SU-DHL-6 (cell line): ENCODE data around the gene RNGTT.

Source experiments
- CTCF ChIP-seq: fragments of 200-600 bp; sonication (generic); IDR thresholded peaks from one replicate; pipeline ENCODE4 v1.5.1; 2017; ENCODE audit warnings: antibody characterized with exemption, mild to moderate bottlenecking, low read length, moderate library complexity; ENCODE audit not compliant: insufficient read depth, poor library complexity, severe bottlenecking
- EZH2phosphoT487 ChIP-seq: fragments of 200-600 bp; sonication (generic), shearing (Covaris generic); conservative IDR thresholded peaks from 2 replicates; pipeline ENCODE4 v1.6.1; 2018; ENCODE audit warnings: mild to moderate bottlenecking, antibody characterized with exemption, low read length, moderate library complexity, mixed read lengths

- no peak for TF ChIP-seq CTCF
- no peak for TF ChIP-seq EZH2phosphoT487
Measured at GRCh38 chr6:88712243-88712936, 251.0 kb downstream of the RNGTT start.
